Pulmonary artery endothelial cell (primary cell): ENCODE data around the gene LAMA3. TPM values are rescaled to one million over a fixed set of nuclear protein-coding genes. Genes with fewer than 3 reads are reported as not detected.

Experiments
- DNase-seq: peaks from one replicate; pipeline ENCODE4 v3.0.0-alpha.2; 2011; ENCODE audit warnings: low read depth, low spot score
- total RNA-seq: library from RNA; depleted of rRNA; stranded (reverse); fragments of >200 nt; gene quantifications from 2 replicates; pipeline ENCODE4 v1.2.3, GENCODE V29; 2014

The LAMA3 gene
- total RNA-seq, 1 donor from 2014 or later: 5.5 TPM

- DNase-seq: no peak
Measured at GRCh38 chr18:23876921-23877320, 187.7 kb downstream of the LAMA3 start.

- no peak for DNase-seq
Measured at GRCh38 chr18:23877371-23877770, 188.1 kb downstream of the LAMA3 start.

- DNase-seq: no peak
Measured at GRCh38 chr18:23878336-23878900, 189.2 kb downstream of the LAMA3 start.

- no peak for DNase-seq
Measured at GRCh38 chr18:23879126-23879525, 189.9 kb downstream of the LAMA3 start.

- DNase-seq: no peak
Measured at GRCh38 chr18:23879544-23879943, 190.3 kb downstream of the LAMA3 start.

GRCh38 chr18:23879966-23880565 lies 190.8 kb downstream of the LAMA3 start:
- no peak for DNase-seq

GRCh38 chr18:23880931-23881617 lies 191.8 kb downstream of the LAMA3 start:
- DNase-seq: no peak

GRCh38 chr18:23881778-23882177 lies 192.5 kb downstream of the LAMA3 start:
- no peak for DNase-seq

- DNase-seq: no peak
Measured at GRCh38 chr18:23882616-23883276, 193.5 kb downstream of the LAMA3 start.

GRCh38 chr18:23883277-23883790 lies 194.1 kb downstream of the LAMA3 start:
- no peak for DNase-seq

GRCh38 chr18:23884681-23885375 lies 195.6 kb downstream of the LAMA3 start:
- DNase-seq: no peak

GRCh38 chr18:23885750-23886149 lies 196.5 kb downstream of the LAMA3 start:
- DNase-seq: no peak

GRCh38 chr18:23887035-23887434 lies 197.8 kb downstream of the LAMA3 start:
- DNase-seq: no peak

- no peak for DNase-seq
Measured at GRCh38 chr18:23887493-23887892, 198.2 kb downstream of the LAMA3 start.

GRCh38 chr18:23888881-23889280 lies 199.6 kb downstream of the LAMA3 start:
- no peak for DNase-seq

- DNase-seq: no peak
Measured at GRCh38 chr18:23889907-23890306, 200.7 kb downstream of the LAMA3 start.

- DNase-seq: no peak
Measured at GRCh38 chr18:23890589-23890988, 201.3 kb downstream of the LAMA3 start.

- no peak for DNase-seq
Measured at GRCh38 chr18:23893653-23894052, 204.4 kb downstream of the LAMA3 start.

- DNase-seq: no peak
Measured at GRCh38 chr18:23894661-23895175, 205.5 kb downstream of the LAMA3 start.

- DNase-seq: no peak
Measured at GRCh38 chr18:23897291-23897690, 208.0 kb downstream of the LAMA3 start.

- no peak for DNase-seq
Measured at GRCh38 chr18:23897733-23898132, 208.5 kb downstream of the LAMA3 start.
